Right lobe of liver (tissue), 4 donors: ENCODE measurements around the gene CDC42EP3.

Experiments used
- CTCF ChIP-seq, 4 donors: fragments of 200-600 bp in 3 of 4; fragments of 450-650 bp in 1 of 4; IDR thresholded peaks; one replicate each; pipeline versions ENCODE4 v1.5.1 to v1.8.0; 2016 to 2022; ENCODE audit warnings: antibody characterized with exemption in 4 of 4, mild to moderate bottlenecking in 2 of 4
- POLR2A ChIP-seq: fragments of 450-650 bp; IDR thresholded peaks from one replicate; pipeline ENCODE4 v1.6.1; 2017; ENCODE audit warnings: antibody characterized with exemption, mild to moderate bottlenecking
- donor health status: DM: no; HTN: no; CAD: no.
- donor health status: DM: no; HTN: no; CAD: no.
- donor health status: DM: no; HTN: yes; CAD: no.

DNA sequence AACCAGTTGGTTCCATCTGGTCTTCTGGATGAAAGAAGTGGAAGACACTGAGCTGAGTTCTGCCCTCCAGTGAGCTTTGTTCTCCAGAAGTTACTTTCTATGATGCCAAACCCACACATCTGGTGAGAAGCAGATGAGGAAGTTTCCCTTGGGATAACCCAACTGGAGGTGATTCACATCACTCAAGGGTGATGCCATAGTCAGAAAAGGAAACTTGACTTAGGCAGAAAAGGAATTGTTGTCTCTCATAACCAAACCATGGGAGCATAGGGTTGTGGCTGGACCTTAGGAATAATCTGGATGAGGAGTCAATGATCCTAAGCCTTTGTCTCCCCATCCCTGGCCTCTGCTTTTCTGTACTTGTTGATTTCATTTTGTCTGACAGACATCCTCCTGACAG lies 43.7 kb downstream of the CDC42EP3 start:
- no peak for TF ChIP-seq POLR2A
- no peak for TF ChIP-seq CTCF (IDR thresholded peaks at IDR 0.05)
